Uterus (tissue), 2 donors: ENCODE data around the gene TTLL9.

Experiments used
- CTCF ChIP-seq, 4 experiments: fragments of 200-600 bp in 2 of 4; fragments of 450-650 bp in 2 of 4; sonication (generic) in 2 of 4; IDR thresholded peaks; one replicate each; pipeline ENCODE4 v1.5.1; 2016 to 2019; ENCODE audit warnings: antibody characterized with exemption in 4 of 4, mild to moderate bottlenecking in 2 of 4, moderate library complexity in 1 of 4
- POLR2A ChIP-seq, 2 donors: fragments of 450-650 bp; IDR thresholded peaks; one replicate each; pipeline ENCODE4 v1.6.1; 2016; ENCODE audit warnings: antibody characterized with exemption in 2 of 2, mild to moderate bottlenecking in 1 of 2, moderate library complexity in 1 of 2

GRCh38 chr20:31827059-31827458 is 43.4 kb upstream of the TTLL9 start:
- TF ChIP-seq CTCF (IDR thresholded peaks at IDR 0.05) (no peak), POLR2A (IDR thresholded peaks at IDR 0.05) (no peak)
